Epithelial cell of prostate (primary cell): ENCODE data around the gene WDR54.

ENCODE experiments used
- DNase-seq: peaks from one replicate; pipeline ENCODE4 v3.0.0-alpha.2; 2011; ENCODE audit warnings: low read depth, low spot score
- H3K27ac ChIP-seq: fragments of 450-650 bp; 2 replicates; pipeline ENCODE4 v1.5.1; 2017; ENCODE audit warnings: mild to moderate bottlenecking

Gene WDR54

GRCh38 chr2:74474481-74474880, 53.0 kb downstream of the WDR54 start:
- H3K27ac ChIP-seq: no peak overlapping the region
- DNase-seq: no peak

GRCh38 chr2:74474899-74475298, 53.4 kb downstream of the WDR54 start:
- DNase-seq: no peak
- H3K27ac ChIP-seq: no peak overlapping the region
